ENCODE results near the gene CAPG. TPM values are rescaled to one million over a fixed set of nuclear protein-coding genes. Genes with fewer than 3 reads are reported as not detected.

Gene CAPG
- total and polyA plus RNA-seq, 2 of the 4 experiments (the other 2 are of a cell fraction), result 79.9 to 98.3 TPM

- H2BK15ac ChIP-seq (ENCODE audit: low read depth, low read length), result no peak overlapping the region
- H3K56ac ChIP-seq (ENCODE audit: extremely low read depth, insufficient read depth, low read length), result no peak overlapping the region
- no peak overlapping the region for H2BK20ac ChIP-seq (ENCODE audit: low read depth, low read length)
- no peak overlapping the region for H3K4me3 ChIP-seq (ENCODE audit: insufficient read depth, low read depth, low read length)
- H4K8ac ChIP-seq (ENCODE audit: low read depth in 2 of 2, low read length in 2 of 2), result no peak overlapping the region
- H2BK120ac ChIP-seq (ENCODE audit: low read depth, low read length), result no peak overlapping the region
- H3K27ac ChIP-seq (ENCODE audit: insufficient read depth, low read length), result no peak overlapping the region
- ATAC-seq (ENCODE audit: low read depth), result no peak
- WGBS, 2 experiments (ENCODE audit: extremely low coverage in 2 of 2, insufficient read length in 1 of 2), result 69% methylated on average over 3 of the region's 4 CpGs; no CpG with 5 or more reads in 1 of the 2 experiments
- H2AK9ac ChIP-seq (replicated peaks; ENCODE audit: low read depth, low read length, poor library complexity), result no peak overlapping the region
- H3K9ac ChIP-seq (ENCODE audit: low read depth, low read length), result no peak overlapping the region
- no peaks in the 10 kb centered on the region for H3K9me3 ChIP-seq (ENCODE audit: control insufficient read depth, insufficient read depth, low read length)
- DNase-seq, result no peak
- H3K4ac ChIP-seq (ENCODE audit: low read depth, low read length), result no peak overlapping the region
- H2AFZ ChIP-seq (replicated peaks; ENCODE audit: low read length, poor library complexity), result no peak overlapping the region
- H4K5ac ChIP-seq (ENCODE audit: low read depth, low read length), result no peak overlapping the region
- H2BK5ac ChIP-seq (ENCODE audit: low read depth, low read length, poor library complexity, severe bottlenecking), result no peak overlapping the region
- peaks cover 7% of the 10 kb centered on the region; the same call in 1 of the 2 replicates for H3K9me1 ChIP-seq (ENCODE audit: insufficient read depth, low read length)
- no peak overlapping the region for H3K14ac ChIP-seq (replicated peaks; ENCODE audit: low read depth, low read length)
- H3K4me1 ChIP-seq (ENCODE audit: control insufficient read depth, insufficient read depth, low read length), result peaks cover 4% of the 10 kb centered on the region
- in situ Hi-C loops (cut with MboI; ENCODE audit: low sequenced_read_pairs), result no loop called here
- H3K36me3 ChIP-seq (ENCODE audit: control insufficient read depth, insufficient read depth, low read length), result peaks cover 17% of the 10 kb centered on the region
- H3K4me2 ChIP-seq (ENCODE audit: low read depth, low read length), result no peak overlapping the region
- no peaks in the 10 kb centered on the region for H3K27me3 ChIP-seq (ENCODE audit: control insufficient read depth, insufficient read depth, low read length)
- CTCF ChIA-PET, result no interaction called here
- intact Hi-C loops (cut with micrococcal nuclease), result no loop called here
- TF ChIP-seq RAD21 (IDR thresholded peaks at IDR 0.05; ENCODE audit: low read length), result no peak
- H2AK5ac ChIP-seq (ENCODE audit: low read depth, low read length), result no peak overlapping the region
- POLR2A ChIA-PET (ENCODE audit: unreplicated experiment), result no interaction called here
- no peak overlapping the region for H3K18ac ChIP-seq (ENCODE audit: low read depth, low read length)
- H4K91ac ChIP-seq (ENCODE audit: insufficient read depth, low read depth, low read length), result no peak overlapping the region
- H3K79me1 ChIP-seq (ENCODE audit: low read depth in 1 of 2, low read length in 2 of 2), result no peaks in the 10 kb centered on the region
- BruUV-seq (replicated peaks), result no TSS peak
- no peaks in the 10 kb centered on the region; the same call in 1 of the 2 replicates for H4K20me1 ChIP-seq (ENCODE audit: insufficient read depth, low read length)
- no peak overlapping the region for H3K23ac ChIP-seq (ENCODE audit: low read depth, low read length)
- dilution Hi-C loops (cut with HindIII; ENCODE audit: low sequenced_read_pairs, unreplicated experiment), result no loop called here
Observed at GRCh38 chr2:85397925-85398331, 12.2 kb downstream of the CAPG start.

Measured in IMR-90 (cell line).